Esophagus squamous epithelium (tissue), 5 donors: ENCODE measurements around the gene SCIN. TPM values are rescaled to one million over a fixed set of nuclear protein-coding genes. Genes with fewer than 3 reads are reported as not detected.
"Not testable (repeated sequence)": the region's sequence is repeated elsewhere in the genome, so short reads cannot be mapped to it uniquely, and the experiment has no call there.

ENCODE experiments used
- DNase-seq: peaks from one replicate; lab custom pipeline; 2025; lab: John Stamatoyannopoulos, UW
- H3K27ac ChIP-seq, 4 donors: fragments of 200-600 bp; sonication (generic); one replicate each; pipeline ENCODE4 v1.5.1; 2016 to 2019; ENCODE audit warnings: mild to moderate bottlenecking in 1 of 4
- H3K27me3 ChIP-seq, 4 donors: fragments of 200-600 bp; sonication (generic); 1 replicate in 3 of 4; 2 replicates in 1 of 4; pipeline versions ENCODE4 v1.5.1 to v1.6.0; 2017 to 2021; ENCODE audit warnings: antibody characterized with exemption in 1 of 4
- H3K36me3 ChIP-seq, 3 donors: fragments of 200-600 bp; sonication (generic); one replicate each; pipeline ENCODE4 v1.5.1; 2016 to 2019
- H3K4me1 ChIP-seq, 3 donors: fragments of 200-600 bp; sonication (generic); one replicate each; pipeline ENCODE4 v1.5.1; 2017 to 2019
- H3K4me3 ChIP-seq, 4 donors: fragments of 200-600 bp; sonication (generic); 1 replicate in 3 of 4; 2 replicates in 1 of 4; pipeline ENCODE4 v1.5.1; 2016 to 2019; ENCODE audit warnings: mild to moderate bottlenecking in 2 of 4, moderate library complexity in 1 of 4
- H3K9me3 ChIP-seq, 3 donors: fragments of 200-600 bp; sonication (generic); one replicate each; pipeline ENCODE4 v1.5.1; 2016 to 2019
- POLR2A ChIP-seq, 4 donors: fragments of 450-650 bp; IDR thresholded peaks; one replicate each; pipeline ENCODE4 v1.6.1; 2017; ENCODE audit warnings: antibody characterized with exemption in 4 of 4, mild to moderate bottlenecking in 4 of 4, moderate library complexity in 3 of 4
- WGBS, 2 donors: methylation state at CpG; one replicate each; pipeline ENCODE4 v1.1.5; 2018; 5-methylcytosine and 5-hydroxymethylcytosine counted together
- intact Hi-C: fragments of 100-400 bp; cut with DNase I; formaldehyde crosslinking; loops from one replicate; pipeline ENCODE4 v1.15.0; 2022
- total RNA-seq, 4 donors: library from RNA; depleted of rRNA; stranded (reverse); fragments of >200 nt; gene quantifications; one replicate each; pipeline ENCODE4 v1.1.0, GENCODE V29; 2016
- TF ChIP-seq, protein P1 (sequence below), 6 experiments: fragments of 450-650 bp in 4 of 6; fragments of 200-600 bp in 2 of 6; sonication (generic) in 2 of 6; IDR thresholded peaks; one replicate each; pipeline ENCODE4 v1.5.1; 2016 to 2019; ENCODE audit warnings: antibody characterized with exemption in 6 of 6, mild to moderate bottlenecking in 4 of 6, moderate library complexity in 4 of 6
- donor health status: DM: yes; HTN: yes; CAD: no.

Gene SCIN
- total RNA-seq, 4 donors from 2014 or later = 3.4 to 38.4 (median 25.9) TPM

DNA sequence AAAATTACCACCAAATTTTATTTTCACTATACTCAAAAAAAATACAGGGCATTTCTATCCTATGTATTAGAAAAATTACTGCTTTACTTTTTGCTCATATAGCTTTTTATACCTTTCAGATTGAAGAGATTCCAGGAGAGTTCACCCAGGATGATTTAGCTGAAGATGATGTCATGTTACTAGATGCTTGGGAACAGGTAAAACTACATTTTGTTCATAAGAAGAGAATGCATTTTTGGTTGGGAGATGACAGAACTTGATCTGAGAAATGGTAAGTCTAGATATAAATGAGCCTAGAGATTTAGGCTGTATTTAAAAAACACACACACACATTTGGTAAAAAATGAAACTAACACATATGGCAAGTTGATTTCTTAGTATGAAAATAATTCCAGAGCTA is 78.8 kb downstream of the SCIN start:
- no peak for DNase-seq
- intact Hi-C loops = no loop called here
- TF ChIP-seq POLR2A (IDR thresholded peaks at IDR 0.05) = no peak
- TF ChIP-seq, protein P1, sequence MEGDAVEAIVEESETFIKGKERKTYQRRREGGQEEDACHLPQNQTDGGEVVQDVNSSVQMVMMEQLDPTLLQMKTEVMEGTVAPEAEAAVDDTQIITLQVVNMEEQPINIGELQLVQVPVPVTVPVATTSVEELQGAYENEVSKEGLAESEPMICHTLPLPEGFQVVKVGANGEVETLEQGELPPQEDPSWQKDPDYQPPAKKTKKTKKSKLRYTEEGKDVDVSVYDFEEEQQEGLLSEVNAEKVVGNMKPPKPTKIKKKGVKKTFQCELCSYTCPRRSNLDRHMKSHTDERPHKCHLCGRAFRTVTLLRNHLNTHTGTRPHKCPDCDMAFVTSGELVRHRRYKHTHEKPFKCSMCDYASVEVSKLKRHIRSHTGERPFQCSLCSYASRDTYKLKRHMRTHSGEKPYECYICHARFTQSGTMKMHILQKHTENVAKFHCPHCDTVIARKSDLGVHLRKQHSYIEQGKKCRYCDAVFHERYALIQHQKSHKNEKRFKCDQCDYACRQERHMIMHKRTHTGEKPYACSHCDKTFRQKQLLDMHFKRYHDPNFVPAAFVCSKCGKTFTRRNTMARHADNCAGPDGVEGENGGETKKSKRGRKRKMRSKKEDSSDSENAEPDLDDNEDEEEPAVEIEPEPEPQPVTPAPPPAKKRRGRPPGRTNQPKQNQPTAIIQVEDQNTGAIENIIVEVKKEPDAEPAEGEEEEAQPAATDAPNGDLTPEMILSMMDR (IDR thresholded peaks at IDR 0.05) = no peak
- Histone ChIP-seq H3K4me3 (no peak overlapping the region), H3K36me3 (peaks cover 0 to 4% (median 0%) of the 10 kb centered on the region in 3 donors), H3K27ac (peak overlapping the region in 2 of 4 donors; percentile 4 to 10), H3K9me3 (no peaks in the 10 kb centered on the region), H3K27me3 (no peaks in the 10 kb centered on the region), H3K4me1 (peaks cover 0 to 30% (median 2%) of the 10 kb centered on the region in 3 donors)

DNA sequence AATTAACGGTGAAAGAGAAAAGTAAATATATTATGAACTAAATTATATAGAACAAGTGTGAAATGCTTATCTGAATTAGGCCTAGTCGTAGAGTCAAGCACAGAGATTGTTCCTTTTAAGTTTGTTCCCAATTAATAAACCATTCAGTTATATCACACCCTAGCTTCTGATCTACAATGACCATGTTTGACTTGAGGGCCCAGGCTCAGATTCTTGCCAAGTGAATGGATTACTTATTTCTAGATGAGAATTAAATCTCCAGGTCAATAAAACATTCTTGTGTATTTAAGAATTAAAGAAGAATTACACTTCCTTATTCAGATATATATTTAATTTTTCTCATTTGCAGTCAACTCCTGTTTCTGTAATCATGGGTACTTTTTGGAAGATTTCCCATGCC is 79.6 kb downstream of the SCIN start:
- Histone ChIP-seq H3K36me3 (no peaks in the 10 kb centered on the region), H3K27ac (peak overlapping the region in 1 of 4 donors; percentile 4), H3K27me3 (no peaks in the 10 kb centered on the region), H3K4me3 (no peak overlapping the region), H3K9me3 (no peaks in the 10 kb centered on the region), H3K4me1 (peaks cover 0 to 30% (median 2%) of the 10 kb centered on the region in 3 donors)
- intact Hi-C loops = no loop called here
- 50 to 70% methylated on average over 2 of the region's 2 CpGs for WGBS, 2 donors
- no peak for TF ChIP-seq POLR2A (IDR thresholded peaks at IDR 0.05)
- TF ChIP-seq, protein P1 (IDR thresholded peaks at IDR 0.05) = no peak
- no peak for DNase-seq

DNA sequence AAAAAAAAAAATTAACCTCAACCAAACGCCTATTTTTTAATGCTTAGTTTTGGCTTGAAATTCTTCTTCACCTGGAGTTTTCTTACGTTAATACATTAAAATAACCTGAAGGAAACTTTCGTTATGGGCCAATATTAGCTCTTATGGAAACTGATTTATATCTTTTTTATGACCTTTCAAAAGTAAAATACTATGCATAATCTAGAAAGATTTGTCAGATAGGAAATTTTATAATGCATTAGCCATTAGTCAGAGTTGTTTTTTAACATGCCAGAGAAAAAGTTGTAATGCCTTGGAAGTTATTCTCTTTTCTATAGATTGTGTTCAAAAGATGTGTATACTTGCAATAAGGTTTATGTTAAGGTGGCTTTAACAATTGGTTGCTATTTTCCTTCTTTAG is 82.6 kb downstream of the SCIN start:
- H3K4me1 ChIP-seq = peaks cover 0 to 18% (median 0%) of the 10 kb centered on the region in 3 donors
- TF ChIP-seq, protein P1 (IDR thresholded peaks at IDR 0.05) = no peak
- TF ChIP-seq POLR2A (IDR thresholded peaks at IDR 0.05) = no peak
- H3K27ac ChIP-seq = no peak overlapping the region
- no peaks in the 10 kb centered on the region for H3K9me3 ChIP-seq
- DNase-seq = no peak
- no peak overlapping the region for H3K4me3 ChIP-seq
- H3K27me3 ChIP-seq = no peaks in the 10 kb centered on the region
- 60 to 64% methylated on average over 3 of the region's 3 CpGs for WGBS, 2 donors
- no peaks in the 10 kb centered on the region for H3K36me3 ChIP-seq
- intact Hi-C loops = no loop called here

DNA sequence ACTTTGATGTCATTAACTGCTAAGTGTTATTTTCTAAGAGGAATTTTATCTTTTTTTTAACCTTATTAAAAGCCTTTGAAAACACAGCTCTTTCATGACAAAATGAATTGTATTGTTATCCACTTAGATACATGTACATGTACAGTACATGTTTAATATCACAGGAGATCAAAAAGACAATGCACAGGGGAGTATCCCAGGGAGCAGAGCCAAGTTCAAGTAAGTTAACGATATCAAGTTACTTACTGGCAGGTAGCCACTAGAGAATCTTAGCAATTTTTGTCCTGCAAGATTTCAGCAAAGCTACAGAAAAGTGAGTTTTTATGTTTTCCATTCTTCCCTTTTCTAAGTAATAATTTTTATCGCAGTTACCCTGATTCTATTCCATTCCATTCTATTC is 83.0 kb downstream of the SCIN start:
- intact Hi-C loops = no loop called here
- Histone ChIP-seq H3K36me3 (no peaks in the 10 kb centered on the region), H3K9me3 (no peaks in the 10 kb centered on the region), H3K4me1 (peaks cover 0 to 15% (median 0%) of the 10 kb centered on the region in 3 donors), H3K27ac (no peak overlapping the region), H3K4me3 (no peak overlapping the region), H3K27me3 (no peaks in the 10 kb centered on the region)
- 49 to 61% methylated on average over 2 of the region's 2 CpGs for whole genome bisulfite sequencing, 2 donors
- no peak for DNase-seq
- TF ChIP-seq, protein P1 (IDR thresholded peaks at IDR 0.05) = no peak
- no peak for TF ChIP-seq POLR2A (IDR thresholded peaks at IDR 0.05)

DNA sequence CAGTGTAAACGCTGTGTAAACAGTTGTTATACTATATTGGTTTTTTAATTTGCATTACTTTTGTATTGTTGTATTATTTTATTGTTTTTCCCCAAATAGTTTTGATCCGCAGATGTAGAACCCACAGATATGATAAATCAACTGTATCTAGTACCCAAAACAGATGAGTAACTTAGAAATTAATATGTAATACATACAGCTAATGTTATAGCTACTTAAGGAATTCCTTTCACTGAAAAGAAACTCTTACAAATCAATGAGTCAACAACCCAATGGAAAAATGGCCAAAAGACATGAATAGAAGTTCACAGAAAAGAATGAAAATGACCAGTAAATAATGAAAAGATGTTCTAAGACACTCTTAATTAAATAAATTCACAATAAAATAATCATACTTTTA is 84.6 kb downstream of the SCIN start:
- DNase-seq = no peak
- no peaks in the 10 kb centered on the region for H3K27me3 ChIP-seq
- no peaks in the 10 kb centered on the region for H3K9me3 ChIP-seq
- no peak overlapping the region for H3K4me3 ChIP-seq
- no peak for TF ChIP-seq POLR2A (IDR thresholded peaks at IDR 0.05)
- TF ChIP-seq, protein P1 (IDR thresholded peaks at IDR 0.05) = no peak
- peaks cover 0 to 6% (median 0%) of the 10 kb centered on the region in 3 donors for H3K4me1 ChIP-seq
- no peak overlapping the region for H3K27ac ChIP-seq
- intact Hi-C loops = no loop called here
- H3K36me3 ChIP-seq = no peaks in the 10 kb centered on the region
- WGBS, 2 donors = 89% methylated on average over 2 of the region's 2 CpGs

DNA sequence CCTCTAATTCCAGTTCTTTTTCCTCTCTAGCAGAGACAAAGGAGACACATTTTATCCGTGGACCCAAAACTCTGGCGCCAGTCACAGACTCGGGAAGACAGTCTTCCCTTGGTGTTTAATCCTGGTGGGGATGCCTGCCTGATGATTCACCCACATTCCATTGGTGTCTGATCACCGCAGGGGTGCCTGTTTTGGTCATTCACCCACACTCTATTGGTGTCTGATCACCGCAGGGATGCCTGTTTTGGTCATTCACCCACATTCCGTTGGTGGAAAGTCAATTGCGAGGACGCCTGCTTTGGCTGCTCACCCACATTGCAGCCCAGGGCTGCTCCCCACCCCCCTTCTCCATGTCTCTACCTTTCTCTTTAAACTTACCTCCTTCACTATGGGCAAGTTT is 89.9 kb downstream of the SCIN start:
- intact Hi-C loops, H3K4me3 ChIP-seq, DNase-seq, H3K36me3 ChIP-seq, H3K27me3 ChIP-seq, H3K4me1 ChIP-seq, H3K9me3 ChIP-seq: not testable (repeated sequence)
- H3K27ac ChIP-seq = peak overlapping the region in 3 of 4 donors; percentile 19 to 60 (median 51)
- WGBS, 2 donors = 38 to 41% methylated on average over 8 of the region's 8 CpGs

DNA sequence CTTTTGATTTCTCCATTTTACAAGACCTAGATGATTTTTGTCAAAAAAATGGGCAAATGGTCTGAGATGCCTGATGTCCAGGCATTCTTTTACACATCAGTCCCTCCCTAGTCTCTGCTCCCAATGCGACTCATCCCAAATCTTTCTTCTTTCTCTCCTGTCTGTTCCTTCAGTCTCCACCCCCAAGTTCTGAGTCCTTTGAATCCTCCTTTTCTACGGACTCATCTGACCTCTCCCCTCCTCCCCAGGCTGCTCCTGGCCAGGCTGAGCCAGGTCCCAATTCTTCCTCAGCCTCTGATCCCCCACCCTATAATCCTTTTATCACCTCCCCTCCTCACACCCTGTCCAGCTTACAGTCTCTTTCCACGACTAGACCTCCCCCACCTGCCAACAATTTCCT is 90.5 kb downstream of the SCIN start:
- intact Hi-C loops = not testable (repeated sequence)

More for the DNA sequence above, 90.5 kb downstream of the SCIN start:
- 50 to 68% methylated on average over 3 of the region's 3 CpGs for WGBS, 2 donors
- not testable (repeated sequence) for H3K9me3 ChIP-seq, H3K4me3 ChIP-seq, DNase-seq, H3K27me3 ChIP-seq, H3K36me3 ChIP-seq, H3K4me1 ChIP-seq
- peak overlapping the region in 3 of 4 donors; percentile 19 to 60 (median 51) for H3K27ac ChIP-seq
